Activated CD8-positive, alpha-beta memory T cell treated with anti-CD3 and anti-CD28 coated beads, Interleukin-2, amount 10 ng/mL, durations not matched to agents 7 days and 5 days (primary cell): Measurements from ENCODE around the gene TOP3B. TPM values are rescaled to one million over a fixed set of nuclear protein-coding genes. Genes with fewer than 3 reads are reported as not detected.
"Not testable (repeated sequence)": the region's sequence is repeated elsewhere in the genome, so short reads cannot be mapped to it uniquely, and the experiment has no call there.

Experiments
- ATAC-seq: fragments of 150-1000 bp; cut with Tn5 transposase; one replicate; pipeline ENCODE4 v1.10.0; 2021; ENCODE audit warnings: moderate library complexity
- CTCF ChIA-PET: fragments of 350-600 bp; sonication (Branson Sonifier 250); formaldehyde crosslinking; loops from one replicate; lab custom pipeline; 2021; ENCODE audit warnings: antibody characterized with exemption; lab: Charles Lee
- DNase-seq: peaks from one replicate; pipeline ENCODE4 v3.0.0-alpha.2; 2020
- H3K27ac Mint-ChIP-seq: one replicate; pipeline ENCODE4 v1.8.0; 2021; ENCODE audit warnings: mild to moderate bottlenecking, mixed read lengths
- H3K27me3 Mint-ChIP-seq: one replicate; pipeline ENCODE4 v1.8.0; 2021; ENCODE audit warnings: mixed read lengths
- H3K36me3 Mint-ChIP-seq: one replicate; pipeline ENCODE4 v1.8.0; 2021; ENCODE audit warnings: mild to moderate bottlenecking, mixed read lengths
- H3K4me1 Mint-ChIP-seq: one replicate; pipeline ENCODE4 v1.8.0; 2021; ENCODE audit warnings: mixed read lengths
- H3K4me3 Mint-ChIP-seq: one replicate; pipeline ENCODE4 v1.8.0; 2021; ENCODE audit warnings: mild to moderate bottlenecking, moderate library complexity, mixed read lengths
- H3K9me3 Mint-ChIP-seq: one replicate; pipeline ENCODE4 v1.8.0; 2022; ENCODE audit warnings: low read depth, mixed read lengths
- total RNA-seq, 2 experiments: library from RNA; stranded (reverse); gene quantifications; one replicate each; pipeline ENCODE4 v1.2.3, GENCODE V29; 2021

TOP3B gene
- total RNA-seq, 2 experiments from 2014 or later, result 46.6 to 50.4 TPM

DNA sequence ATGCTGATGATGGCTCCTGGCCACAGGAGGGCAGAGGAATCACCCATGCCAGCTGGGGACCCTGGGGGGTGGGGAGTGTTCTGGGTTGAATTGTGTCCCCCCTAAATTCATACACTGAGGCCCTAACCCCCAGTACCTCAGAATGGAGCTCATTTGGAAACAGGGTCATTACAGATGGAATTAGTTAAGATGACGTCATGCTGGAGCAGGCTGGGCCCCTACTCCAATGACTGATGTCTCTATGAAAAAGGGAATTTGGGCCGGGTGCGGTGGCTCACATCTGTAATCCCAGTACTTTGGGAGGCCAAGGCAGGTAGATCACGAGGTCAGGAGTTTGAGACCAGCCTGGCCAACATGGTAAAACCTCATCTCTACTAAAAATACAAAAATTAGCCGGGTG, 42.7 kb downstream of the TOP3B start:
- not testable (repeated sequence) for H3K27me3 Mint-ChIP-seq, H3K36me3 Mint-ChIP-seq, ATAC-seq, H3K9me3 Mint-ChIP-seq, H3K4me3 Mint-ChIP-seq, DNase-seq
- peak overlapping the region; percentile 30 for H3K27ac Mint-ChIP-seq
- peaks cover 50% of the 10 kb centered on the region for H3K4me1 Mint-ChIP-seq
- CTCF ChIA-PET, result interaction anchor here (1.1 to 9.9 kb wide), 2 partner anchors 11 to 216 kb away, joined by 3 to 159 read pairs; partner anchors contain the start of gene PPM1F

DNA sequence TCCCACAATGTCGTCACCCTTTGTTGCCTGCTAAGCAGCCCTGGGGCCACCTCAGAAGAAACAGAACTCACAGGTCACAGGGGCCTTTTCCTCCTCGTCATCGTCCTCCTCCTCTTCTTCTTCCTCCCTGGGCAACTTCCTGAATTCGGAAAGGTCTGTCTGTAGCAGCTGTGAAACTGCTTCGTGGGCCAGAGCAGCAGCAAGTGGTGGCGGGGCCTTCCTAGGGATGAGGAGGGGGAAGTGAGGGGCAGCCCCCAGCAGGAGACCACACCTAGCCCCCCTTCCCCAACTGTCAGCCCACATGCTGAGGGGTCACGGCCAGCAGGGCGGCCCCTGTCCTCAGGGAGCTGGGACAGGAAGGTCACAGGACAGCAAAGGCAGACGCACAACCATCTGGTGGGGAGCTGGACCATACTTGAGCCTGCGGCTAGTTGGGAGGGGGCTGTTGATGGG, 43.1 kb downstream of the TOP3B start:
- H3K27ac Mint-ChIP-seq, result peak overlapping the region; percentile 30
- DNase-seq (no peak), ATAC-seq (no peak)
- H3K9me3 Mint-ChIP-seq, result no peaks in the 10 kb centered on the region
- no peaks in the 10 kb centered on the region for H3K27me3 Mint-ChIP-seq
- no peak overlapping the region for H3K4me3 Mint-ChIP-seq
- H3K36me3 Mint-ChIP-seq, result peaks cover 1% of the 10 kb centered on the region
- CTCF ChIA-PET, result interaction anchor here (1.1 to 9.9 kb wide), 6 partner anchors 11 to 274 kb away, joined by 3 to 159 read pairs (median 7); partner anchors contain the start of genes PPIL2 and PPM1F
- H3K4me1 Mint-ChIP-seq, result peaks cover 50% of the 10 kb centered on the region

DNA sequence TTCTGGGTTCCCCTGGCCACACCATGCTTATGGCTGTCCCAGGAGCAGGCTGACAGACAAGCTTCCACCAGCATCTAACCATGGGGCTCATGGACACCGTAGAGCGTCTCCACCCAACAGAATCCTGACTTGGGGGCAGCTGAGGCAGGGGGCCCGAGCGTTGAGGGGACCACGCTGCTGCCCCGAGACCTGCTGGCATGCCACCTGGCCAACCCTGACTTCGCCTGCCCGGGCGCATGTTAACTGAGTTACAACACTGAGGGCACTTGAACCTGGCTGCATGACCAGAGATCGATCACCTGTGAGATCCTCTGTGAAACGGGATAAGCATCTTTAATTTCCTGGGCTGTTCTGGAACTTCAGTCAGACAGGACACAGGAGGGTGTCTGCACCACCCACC, 43.7 kb downstream of the TOP3B start:
- ATAC-seq, result no peak
- Mint-ChIP-seq H3K36me3 (peaks cover 1% of the 10 kb centered on the region), H3K27me3 (no peaks in the 10 kb centered on the region), H3K27ac (no peak overlapping the region), H3K4me1 (peaks cover 50% of the 10 kb centered on the region), H3K9me3 (no peaks in the 10 kb centered on the region), H3K4me3 (peak overlapping the region; percentile 76)
- no peak for DNase-seq
- CTCF ChIA-PET, result interaction anchor here (0.7 to 9.9 kb wide), 16 partner anchors 12 to 273 kb away, joined by 3 to 159 read pairs (median 4); partner anchors contain the start of genes PPIL2 and PPM1F

GRCh38 chr22:21938071-21938822, 44.3 kb downstream of the TOP3B start:
- ATAC-seq, result peak; percentile 98
- Mint-ChIP-seq H3K27ac (peak overlapping the region; percentile 73), H3K9me3 (no peaks in the 10 kb centered on the region), H3K4me1 (peaks cover 50% of the 10 kb centered on the region), H3K36me3 (peaks cover 1% of the 10 kb centered on the region), H3K4me3 (peak overlapping the region; percentile 76), H3K27me3 (no peaks in the 10 kb centered on the region)
- peak; percentile 92 for DNase-seq
- CTCF ChIA-PET, result interaction anchor here (0.6 to 9.9 kb wide), 29 partner anchors 12 to 280 kb away, joined by 3 to 159 read pairs (median 4); partner anchors contain the start of genes PPIL2, PPM1F and TOP3B

DNA sequence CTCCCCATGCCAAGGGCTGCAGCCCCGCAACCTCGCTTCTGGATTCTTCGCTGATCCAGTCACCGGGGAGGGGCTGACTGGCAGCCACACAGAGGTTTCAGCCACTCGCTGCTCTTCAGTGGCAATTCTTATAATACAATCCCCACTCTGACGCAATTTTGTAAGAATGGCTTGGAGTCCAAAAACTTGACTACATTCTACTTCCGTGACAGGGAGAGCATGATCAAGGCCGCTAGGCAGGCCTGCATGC, 44.8 kb downstream of the TOP3B start:
- Mint-ChIP-seq H3K27ac (no peak overlapping the region), H3K9me3 (no peaks in the 10 kb centered on the region)

GRCh38 chr22:21937041-21937820, 45.4 kb downstream of the TOP3B start:
- H3K4me3 Mint-ChIP-seq, result no peak overlapping the region
- CTCF ChIA-PET, result interaction anchor here (0.6 to 9.9 kb wide), 28 partner anchors 8 to 279 kb away, joined by 3 to 159 read pairs (median 4); partner anchors contain the start of genes PPIL2, PPM1F and TOP3B
- ATAC-seq (no peak), DNase-seq (no peak)
- peaks cover 43% of the 10 kb centered on the region for H3K4me1 Mint-ChIP-seq
- H3K27ac Mint-ChIP-seq, result peak overlapping the region; percentile 19
- peaks cover 1% of the 10 kb centered on the region for H3K36me3 Mint-ChIP-seq
- H3K27me3 Mint-ChIP-seq, result no peaks in the 10 kb centered on the region
- H3K9me3 Mint-ChIP-seq, result no peaks in the 10 kb centered on the region

More for the DNA sequence above, 44.8 kb downstream of the TOP3B start:
- Mint-ChIP-seq H3K4me3 (peak overlapping the region; percentile 76), H3K4me1 (peaks cover 48% of the 10 kb centered on the region), H3K27me3 (no peaks in the 10 kb centered on the region), H3K36me3 (peaks cover 1% of the 10 kb centered on the region)
- CTCF ChIA-PET, result interaction anchor here (0.6 to 9.9 kb wide), 26 partner anchors 13 to 279 kb away, joined by 3 to 159 read pairs (median 5); partner anchors contain the start of genes PPIL2, PPM1F and TOP3B
- DNase-seq, result no peak
- ATAC-seq, result no peak

DNA sequence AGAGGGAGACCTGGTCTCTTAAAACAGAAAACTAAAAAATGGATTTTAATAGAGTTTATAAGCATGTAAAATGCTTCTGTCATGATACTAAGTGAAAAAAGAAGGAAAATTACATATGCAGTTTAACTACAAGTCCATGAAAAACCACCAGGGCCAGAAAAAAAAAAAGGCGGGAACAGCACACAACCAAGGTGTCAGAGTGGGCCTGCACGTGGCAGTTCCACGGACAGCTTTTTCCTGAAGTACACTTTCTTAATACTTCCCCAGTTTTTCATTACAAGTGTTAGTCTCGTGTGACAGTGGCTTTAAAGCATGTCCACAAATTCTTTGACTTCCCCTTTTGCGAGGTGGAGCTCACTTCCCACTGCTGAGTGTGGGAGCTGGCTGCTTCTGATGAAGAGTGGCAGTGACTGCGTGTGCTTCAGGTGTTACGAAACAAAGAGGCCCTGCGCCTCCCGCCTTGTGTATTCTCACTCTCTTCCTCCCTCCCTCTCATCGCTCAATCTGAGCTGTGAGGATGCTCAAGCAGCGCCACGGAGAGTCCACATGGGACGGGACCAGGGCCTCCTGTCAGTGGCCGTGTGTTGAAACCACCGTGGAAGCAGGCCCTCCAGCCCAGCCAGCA, 46.3 kb downstream of the TOP3B start:
- Mint-ChIP-seq H3K4me3 (no peak overlapping the region), H3K36me3 (no peaks in the 10 kb centered on the region), H3K27ac (no peak overlapping the region), H3K27me3 (no peaks in the 10 kb centered on the region), H3K9me3 (no peaks in the 10 kb centered on the region), H3K4me1 (peaks cover 33% of the 10 kb centered on the region)
- DNase-seq, result no peak
- CTCF ChIA-PET, result interaction anchor here (0.9 to 9.9 kb wide), 9 partner anchors 9 to 236 kb away, joined by 3 to 159 read pairs (median 4); partner anchors contain the start of genes PPM1F and TOP3B
- ATAC-seq, result no peak

GRCh38 chr22:21933910-21934309, 48.7 kb downstream of the TOP3B start:
- peaks cover 15% of the 10 kb centered on the region for H3K4me1 Mint-ChIP-seq
- H3K4me3 Mint-ChIP-seq, result no peak overlapping the region
- H3K9me3 Mint-ChIP-seq, result no peaks in the 10 kb centered on the region
- ATAC-seq (no peak), DNase-seq (no peak)
- H3K36me3 Mint-ChIP-seq, result no peaks in the 10 kb centered on the region
- no peaks in the 10 kb centered on the region for H3K27me3 Mint-ChIP-seq
- CTCF ChIA-PET, result no interaction called here
- H3K27ac Mint-ChIP-seq, result no peak overlapping the region

- no peaks in the 10 kb centered on the region for H3K27me3 Mint-ChIP-seq
- no peak for DNase-seq
- H3K9me3 Mint-ChIP-seq, result no peaks in the 10 kb centered on the region
- no peaks in the 10 kb centered on the region for H3K36me3 Mint-ChIP-seq
- H3K4me3 Mint-ChIP-seq, result no peak overlapping the region
- ATAC-seq, result no peak
- CTCF ChIA-PET, result no interaction called here
- no peak overlapping the region for H3K27ac Mint-ChIP-seq
- H3K4me1 Mint-ChIP-seq, result peaks cover 11% of the 10 kb centered on the region
These were observed 49.2 kb downstream of the TOP3B start for GRCh38 chr22:21933413-21933812.

- H3K27me3 Mint-ChIP-seq, result no peaks in the 10 kb centered on the region
- H3K4me1 Mint-ChIP-seq, result peaks cover 3% of the 10 kb centered on the region
- CTCF ChIA-PET, result no interaction called here
These were observed 50.2 kb downstream of the TOP3B start for GRCh38 chr22:21932347-21932746.

DNA sequence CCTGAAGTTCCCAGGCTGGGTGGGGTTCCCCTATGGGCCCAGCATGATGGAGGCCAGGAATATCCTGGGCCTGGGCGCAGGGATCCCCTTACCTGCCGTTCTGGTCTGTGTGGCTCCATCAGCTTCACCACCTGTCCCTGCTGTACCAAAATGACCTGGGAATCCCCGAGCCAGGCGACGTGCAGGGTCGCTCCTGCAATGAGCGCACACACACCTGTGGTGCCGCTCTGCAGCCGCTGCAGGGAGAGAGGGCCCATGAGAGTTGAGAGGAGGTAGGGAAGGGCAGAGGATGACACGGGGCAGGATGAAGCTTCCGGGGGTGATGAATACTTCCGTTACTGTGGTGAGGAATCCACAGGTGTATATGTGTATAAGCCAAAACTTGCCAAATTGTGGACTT, 51.5 kb downstream of the TOP3B start:
- Mint-ChIP-seq H3K27ac (no peak overlapping the region), H3K4me1 (no peaks in the 10 kb centered on the region), H3K36me3 (no peaks in the 10 kb centered on the region), H3K4me3 (no peak overlapping the region), H3K27me3 (no peaks in the 10 kb centered on the region), H3K9me3 (no peaks in the 10 kb centered on the region)
- CTCF ChIA-PET, result no interaction called here
- DNase-seq (no peak), ATAC-seq (no peak)

More at GRCh38 chr22:21932347-21932746, 50.2 kb downstream of the TOP3B start:
- no peak for DNase-seq
- no peak overlapping the region for H3K4me3 Mint-ChIP-seq
- no peaks in the 10 kb centered on the region for H3K9me3 Mint-ChIP-seq
- no peak for ATAC-seq
- H3K36me3 Mint-ChIP-seq, result no peaks in the 10 kb centered on the region
- H3K27ac Mint-ChIP-seq, result no peak overlapping the region

DNA sequence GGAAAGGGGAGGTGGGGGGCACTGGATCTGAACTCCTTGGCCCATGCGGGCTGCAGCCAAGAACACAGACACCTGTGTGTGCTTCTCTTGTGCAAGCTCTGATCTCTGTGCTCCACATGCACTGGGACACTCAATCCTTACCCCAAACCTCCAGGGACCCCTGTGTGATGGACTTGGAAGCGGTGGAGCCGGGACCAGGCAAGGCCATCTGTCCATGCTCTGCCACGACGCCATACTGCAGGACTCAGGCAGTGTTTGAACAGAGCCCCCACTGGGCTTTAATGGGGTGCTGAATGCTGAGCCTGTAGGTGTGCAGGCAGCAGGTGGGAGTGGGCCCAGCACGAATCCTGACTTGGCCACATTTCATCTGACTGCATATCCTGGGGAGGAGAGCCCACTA, 53.3 kb downstream of the TOP3B start:
- no peaks in the 10 kb centered on the region for H3K27me3 Mint-ChIP-seq
- no peak for ATAC-seq
- no peaks in the 10 kb centered on the region for H3K9me3 Mint-ChIP-seq
- no peak overlapping the region for H3K4me3 Mint-ChIP-seq
- CTCF ChIA-PET, result no interaction called here
- H3K36me3 Mint-ChIP-seq, result no peaks in the 10 kb centered on the region
- no peak overlapping the region for H3K27ac Mint-ChIP-seq
- H3K4me1 Mint-ChIP-seq, result no peaks in the 10 kb centered on the region
- no peak for DNase-seq

DNA sequence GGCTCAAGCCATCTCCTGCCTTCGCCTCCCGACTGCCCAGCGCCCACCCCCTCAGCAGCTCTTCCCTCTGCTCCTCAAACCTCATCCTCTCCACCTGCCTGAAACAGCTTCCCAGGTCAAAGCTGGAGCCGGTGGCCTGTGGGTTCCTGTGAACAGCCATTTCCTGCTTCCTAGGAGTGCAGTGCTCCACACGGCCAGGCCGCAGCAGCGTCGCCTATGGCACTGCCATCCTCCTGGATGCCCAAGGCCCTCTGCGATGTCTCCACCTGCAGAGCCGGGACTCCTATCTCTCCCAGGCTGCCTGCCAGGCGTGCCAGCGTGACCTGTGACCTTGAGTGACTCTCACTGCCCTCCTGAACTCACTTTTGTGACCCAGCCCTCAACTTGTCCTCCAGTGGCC, 54.5 kb downstream of the TOP3B start:
- Mint-ChIP-seq H3K4me3 (no peak overlapping the region), H3K36me3 (no peaks in the 10 kb centered on the region), H3K4me1 (no peaks in the 10 kb centered on the region), H3K9me3 (no peaks in the 10 kb centered on the region), H3K27ac (no peak overlapping the region), H3K27me3 (no peaks in the 10 kb centered on the region)
- CTCF ChIA-PET, result interaction anchor here (0.6 kb wide), 1 partner anchor 207 kb away, joined by 3 read pairs; no protein-coding TSS in a partner anchor
- DNase-seq (no peak), ATAC-seq (no peak)
